Keratinocyte (primary cell): ENCODE data around the gene TMEM201.

ENCODE experiments used
- EZH2 ChIP-seq: IDR thresholded peaks from one replicate; pipeline ENCODE4 v1.6.1; 2012; ENCODE audit warnings: inconsistent platforms, mild to moderate bottlenecking, low read length, moderate library complexity
- TF ChIP-seq, protein P1 (sequence below), 3 experiments: IDR thresholded peaks in 1 of 3; conservative IDR thresholded peaks in 1 of 3; optimal IDR thresholded peaks in 1 of 3; 2 replicates in 2 of 3; 3 replicates in 1 of 3; pipeline versions ENCODE3 to v1.5.1; 2011; ENCODE audit warnings: low read length in 3 of 3, mild to moderate bottlenecking in 3 of 3, moderate library complexity in 2 of 3, control low read depth in 1 of 3, inconsistent platforms in 1 of 3; ENCODE audit not compliant: insufficient read depth in 2 of 3; ENCODE audit errors: extremely low read depth in 1 of 3

DNA sequence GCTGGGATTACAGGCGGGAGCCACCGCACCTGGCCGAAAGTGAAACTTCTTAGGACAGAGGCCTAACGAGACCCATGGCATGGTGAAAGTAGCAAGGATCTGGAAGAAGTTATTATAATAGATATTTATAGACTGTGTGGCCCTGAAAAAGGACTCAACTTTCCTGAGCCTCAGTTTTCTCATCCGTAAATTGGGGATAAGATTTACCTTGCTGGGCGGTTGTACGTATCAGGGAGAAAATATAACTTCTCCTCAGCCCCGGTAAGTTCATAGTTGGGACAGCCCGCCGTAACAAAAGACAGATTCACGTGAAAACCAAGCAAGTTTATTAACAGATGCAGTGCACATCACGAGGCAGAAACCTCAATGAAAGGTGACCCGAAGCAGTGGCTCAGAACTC is 57.3 kb downstream of the TMEM201 start:
- TF ChIP-seq, protein P1, sequence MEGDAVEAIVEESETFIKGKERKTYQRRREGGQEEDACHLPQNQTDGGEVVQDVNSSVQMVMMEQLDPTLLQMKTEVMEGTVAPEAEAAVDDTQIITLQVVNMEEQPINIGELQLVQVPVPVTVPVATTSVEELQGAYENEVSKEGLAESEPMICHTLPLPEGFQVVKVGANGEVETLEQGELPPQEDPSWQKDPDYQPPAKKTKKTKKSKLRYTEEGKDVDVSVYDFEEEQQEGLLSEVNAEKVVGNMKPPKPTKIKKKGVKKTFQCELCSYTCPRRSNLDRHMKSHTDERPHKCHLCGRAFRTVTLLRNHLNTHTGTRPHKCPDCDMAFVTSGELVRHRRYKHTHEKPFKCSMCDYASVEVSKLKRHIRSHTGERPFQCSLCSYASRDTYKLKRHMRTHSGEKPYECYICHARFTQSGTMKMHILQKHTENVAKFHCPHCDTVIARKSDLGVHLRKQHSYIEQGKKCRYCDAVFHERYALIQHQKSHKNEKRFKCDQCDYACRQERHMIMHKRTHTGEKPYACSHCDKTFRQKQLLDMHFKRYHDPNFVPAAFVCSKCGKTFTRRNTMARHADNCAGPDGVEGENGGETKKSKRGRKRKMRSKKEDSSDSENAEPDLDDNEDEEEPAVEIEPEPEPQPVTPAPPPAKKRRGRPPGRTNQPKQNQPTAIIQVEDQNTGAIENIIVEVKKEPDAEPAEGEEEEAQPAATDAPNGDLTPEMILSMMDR (optimal IDR thresholded peaks at IDR 0.05 in 1 of 3, IDR thresholded peaks at IDR 0.05 in 1 of 3, conservative IDR thresholded peaks at IDR 0.05 in 1 of 3; ENCODE audit: extremely low read depth in 1 of 3, insufficient read depth in 2 of 3, low read length in 3 of 3): no peak
- no peak for TF ChIP-seq EZH2
